HG03342 (cell line): ENCODE data around the gene CEP164.

Experiments used
- ATAC-seq: cut with Tn5 transposase; IDR thresholded peaks from one replicate; pipeline ENCODE4 v1.9.1; 2021; ENCODE audit warnings: mild to moderate bottlenecking, moderate library complexity; ENCODE audit not compliant: unreplicated experiment

Gene CEP164

GRCh38 chr11:117457835-117458234 is 130.2 kb downstream of the CEP164 start:
- no peak for ATAC-seq

- no peak for ATAC-seq
Measured at GRCh38 chr11:117458275-117459122, 130.8 kb downstream of the CEP164 start.

- ATAC-seq, result no peak
Measured at GRCh38 chr11:117459123-117459978, 131.7 kb downstream of the CEP164 start.

- ATAC-seq, result no peak
Measured at GRCh38 chr11:117459979-117460300, 132.3 kb downstream of the CEP164 start.

GRCh38 chr11:117461396-117462182 is 133.9 kb downstream of the CEP164 start:
- ATAC-seq, result no peak

GRCh38 chr11:117462183-117462863 is 134.7 kb downstream of the CEP164 start:
- no peak for ATAC-seq

- no peak for ATAC-seq
Measured at GRCh38 chr11:117462864-117463247, 135.2 kb downstream of the CEP164 start.
